ENCODE data around the gene NRG3. TPM values are rescaled to one million over a fixed set of nuclear protein-coding genes. Genes with fewer than 3 reads are reported as not detected.
A peak's percentile ranks its signal among the peaks of the same experiment; 100 is the strongest.
"Not testable (repeated sequence)": the region's sequence is repeated elsewhere in the genome, so short reads cannot be mapped to it uniquely, and the experiment has no call there.

Gene NRG3
- total RNA-seq, 2 donors from 2014 or later: 1.7 to 2.3 TPM

GRCh38 chr10:82661701-82662100, 786.7 kb downstream of the NRG3 start:
- H3K4me1 ChIP-seq (ENCODE audit: control insufficient read depth, insufficient read depth, low read length): no peaks in the 10 kb centered on the region
- 91 to 100% methylated on average over 3 to 5 of the region's 5 CpGs for WGBS, 2 experiments (ENCODE audit: insufficient coverage in 1 of 2, insufficient read length in 1 of 2)
- Mint-ChIP-seq H3K36me3 (ENCODE audit: low read depth) (no peaks in the 10 kb centered on the region), H3K27me3 (ENCODE audit: insufficient read depth) (no peaks in the 10 kb centered on the region), H3K4me1 (peaks cover 14% of the 10 kb centered on the region), H3K27ac (peak overlapping the region; percentile 44), H3K4me3 (no peak overlapping the region), H3K9me3 (no peaks in the 10 kb centered on the region)
- H3K27ac ChIP-seq (ENCODE audit: low read depth, low read length): no peak overlapping the region
- TF ChIP-seq, protein P1, sequence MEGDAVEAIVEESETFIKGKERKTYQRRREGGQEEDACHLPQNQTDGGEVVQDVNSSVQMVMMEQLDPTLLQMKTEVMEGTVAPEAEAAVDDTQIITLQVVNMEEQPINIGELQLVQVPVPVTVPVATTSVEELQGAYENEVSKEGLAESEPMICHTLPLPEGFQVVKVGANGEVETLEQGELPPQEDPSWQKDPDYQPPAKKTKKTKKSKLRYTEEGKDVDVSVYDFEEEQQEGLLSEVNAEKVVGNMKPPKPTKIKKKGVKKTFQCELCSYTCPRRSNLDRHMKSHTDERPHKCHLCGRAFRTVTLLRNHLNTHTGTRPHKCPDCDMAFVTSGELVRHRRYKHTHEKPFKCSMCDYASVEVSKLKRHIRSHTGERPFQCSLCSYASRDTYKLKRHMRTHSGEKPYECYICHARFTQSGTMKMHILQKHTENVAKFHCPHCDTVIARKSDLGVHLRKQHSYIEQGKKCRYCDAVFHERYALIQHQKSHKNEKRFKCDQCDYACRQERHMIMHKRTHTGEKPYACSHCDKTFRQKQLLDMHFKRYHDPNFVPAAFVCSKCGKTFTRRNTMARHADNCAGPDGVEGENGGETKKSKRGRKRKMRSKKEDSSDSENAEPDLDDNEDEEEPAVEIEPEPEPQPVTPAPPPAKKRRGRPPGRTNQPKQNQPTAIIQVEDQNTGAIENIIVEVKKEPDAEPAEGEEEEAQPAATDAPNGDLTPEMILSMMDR (conservative IDR thresholded peaks at IDR 0.05): no peak
- H3K36me3 ChIP-seq (ENCODE audit: control insufficient read depth, insufficient read depth, low read length): no peaks in the 10 kb centered on the region
- DNase-seq: no peak
- no peak overlapping the region for H3K4me3 ChIP-seq (ENCODE audit: low read length)
- H3K9ac ChIP-seq (ENCODE audit: extremely low read depth, low read length, poor library complexity, severe bottlenecking): no peak overlapping the region
- no peaks in the 10 kb centered on the region for H3K9me3 ChIP-seq (ENCODE audit: control insufficient read depth, low read length)
- no peaks in the 10 kb centered on the region for H3K27me3 ChIP-seq (ENCODE audit: control insufficient read depth, insufficient read depth, low read length, poor library complexity, severe bottlenecking)

- WGBS, 2 experiments (ENCODE audit: insufficient coverage in 1 of 2, insufficient read length in 1 of 2): 89 to 92% methylated on average over 4 of the region's 4 CpGs
- Mint-ChIP-seq H3K9me3 (no peaks in the 10 kb centered on the region), H3K4me3 (no peak overlapping the region), H3K27ac (no peak overlapping the region), H3K4me1 (no peaks in the 10 kb centered on the region), H3K36me3 (ENCODE audit: low read depth) (no peaks in the 10 kb centered on the region), H3K27me3 (ENCODE audit: insufficient read depth) (no peaks in the 10 kb centered on the region)
- Histone ChIP-seq H3K36me3 (ENCODE audit: control insufficient read depth, insufficient read depth, low read length) (no peaks in the 10 kb centered on the region), H3K9me3 (ENCODE audit: control insufficient read depth, low read length) (no peaks in the 10 kb centered on the region), H3K4me1 (ENCODE audit: control insufficient read depth, insufficient read depth, low read length) (no peaks in the 10 kb centered on the region), H3K9ac (ENCODE audit: extremely low read depth, low read length, poor library complexity, severe bottlenecking) (no peak overlapping the region), H3K4me3 (ENCODE audit: low read length) (no peak overlapping the region), H3K27me3 (ENCODE audit: control insufficient read depth, insufficient read depth, low read length, poor library complexity, severe bottlenecking) (no peaks in the 10 kb centered on the region), H3K27ac (ENCODE audit: low read depth, low read length) (no peak overlapping the region)
- DNase-seq: no peak
- TF ChIP-seq, protein P1 (conservative IDR thresholded peaks at IDR 0.05): no peak
These were observed 793.4 kb downstream of the NRG3 start for GRCh38 chr10:82668221-82668895.

DNA sequence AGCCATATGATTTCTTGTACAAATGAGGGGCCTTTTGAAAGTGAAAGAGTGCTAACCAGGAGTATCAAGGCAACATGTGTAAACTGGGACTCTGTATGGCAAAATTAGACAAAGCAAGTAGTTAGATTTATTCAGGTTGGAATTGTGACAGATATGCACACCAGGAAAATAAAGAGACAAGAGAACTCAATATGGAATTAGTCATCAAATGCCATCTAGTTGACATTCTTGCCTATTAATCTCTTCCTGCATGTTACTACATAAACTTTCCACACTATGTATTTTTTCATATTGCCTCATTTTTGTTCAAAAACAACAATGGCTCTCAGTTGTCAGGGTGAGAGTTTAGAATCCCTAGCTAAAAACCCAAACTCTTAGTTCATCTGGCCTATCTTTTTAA, 799.0 kb downstream of the NRG3 start:
- Histone ChIP-seq H3K36me3 (ENCODE audit: control insufficient read depth, insufficient read depth, low read length) (no peaks in the 10 kb centered on the region), H3K27me3 (ENCODE audit: control insufficient read depth, insufficient read depth, low read length, poor library complexity, severe bottlenecking) (no peaks in the 10 kb centered on the region), H3K9me3 (ENCODE audit: control insufficient read depth, low read length) (no peaks in the 10 kb centered on the region), H3K9ac (ENCODE audit: extremely low read depth, low read length, poor library complexity, severe bottlenecking) (no peak overlapping the region), H3K4me1 (ENCODE audit: control insufficient read depth, insufficient read depth, low read length) (no peaks in the 10 kb centered on the region), H3K27ac (ENCODE audit: low read depth, low read length) (no peak overlapping the region), H3K4me3 (ENCODE audit: low read length) (no peak overlapping the region)
- H3K27me3 Mint-ChIP-seq (ENCODE audit: insufficient read depth): no peaks in the 10 kb centered on the region
- no peak for DNase-seq
- H3K36me3 Mint-ChIP-seq (ENCODE audit: low read depth): no peaks in the 10 kb centered on the region
- peaks cover 19% of the 10 kb centered on the region for H3K9me3 Mint-ChIP-seq
- peaks cover 18% of the 10 kb centered on the region for H3K4me1 Mint-ChIP-seq
- no peak overlapping the region for H3K27ac Mint-ChIP-seq
- TF ChIP-seq, protein P1 (conservative IDR thresholded peaks at IDR 0.05): no peak
- no peak overlapping the region for H3K4me3 Mint-ChIP-seq

DNA sequence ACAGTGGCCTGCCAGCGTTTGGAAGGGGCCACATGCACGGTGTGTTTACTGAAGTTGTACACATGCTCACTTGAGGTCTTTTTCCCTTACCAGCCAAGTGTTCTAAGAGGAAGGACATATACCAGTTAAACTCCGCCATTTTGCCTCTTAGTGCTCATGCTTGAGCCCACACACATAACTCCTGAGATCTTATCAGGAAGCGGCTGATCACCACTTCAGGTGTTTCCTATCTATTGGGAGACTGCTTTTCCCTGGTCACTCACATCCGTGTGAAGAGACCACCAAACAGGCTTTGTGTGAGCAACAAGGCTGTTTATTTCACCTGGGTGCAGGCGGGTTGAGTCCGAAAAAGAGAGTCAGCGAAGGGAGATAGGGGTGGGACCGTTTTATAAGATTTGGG, 802.9 kb downstream of the NRG3 start:
- H3K27me3 ChIP-seq (ENCODE audit: control insufficient read depth, insufficient read depth, low read length, poor library complexity, severe bottlenecking); H3K36me3 ChIP-seq (ENCODE audit: control insufficient read depth, insufficient read depth, low read length); H3K4me3 Mint-ChIP-seq; H3K9ac ChIP-seq (ENCODE audit: extremely low read depth, low read length, poor library complexity, severe bottlenecking); H3K4me1 ChIP-seq (ENCODE audit: control insufficient read depth, insufficient read depth, low read length); H3K36me3 Mint-ChIP-seq (ENCODE audit: low read depth); H3K9me3 ChIP-seq (ENCODE audit: control insufficient read depth, low read length); H3K4me3 ChIP-seq (ENCODE audit: low read length); H3K27me3 Mint-ChIP-seq (ENCODE audit: insufficient read depth); H3K27ac ChIP-seq (ENCODE audit: low read depth, low read length): not testable (repeated sequence)
- 88 to 90% methylated on average over 5 to 9 of the region's 9 CpGs for WGBS, 2 experiments (ENCODE audit: insufficient coverage in 1 of 2, insufficient read length in 1 of 2)
- peaks cover 19% of the 10 kb centered on the region for H3K9me3 Mint-ChIP-seq
- H3K27ac Mint-ChIP-seq: peak overlapping the region; percentile 39
- peaks cover 24% of the 10 kb centered on the region for H3K4me1 Mint-ChIP-seq
- DNase-seq: peak; percentile 56

DNA sequence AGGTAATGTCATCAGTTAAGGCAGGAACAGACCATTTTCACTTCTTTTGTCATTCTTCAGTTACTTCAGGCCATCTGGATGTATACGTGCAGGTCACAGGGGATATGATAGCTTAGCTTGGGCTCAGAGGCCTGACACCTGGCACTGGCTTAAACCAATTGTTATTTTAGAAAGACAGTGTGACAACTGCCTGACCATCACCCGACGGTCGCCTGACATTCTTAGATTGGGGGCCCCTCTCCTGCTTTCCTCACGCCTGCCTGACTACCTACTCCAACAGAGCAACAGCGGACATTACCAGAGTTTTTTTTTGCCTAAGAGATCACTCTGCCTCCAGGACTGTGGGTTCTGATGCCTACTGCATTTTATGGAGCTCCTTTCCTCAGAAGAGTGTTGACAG, 803.5 kb downstream of the NRG3 start:
- H3K4me1 ChIP-seq (ENCODE audit: control insufficient read depth, insufficient read depth, low read length); H3K9me3 ChIP-seq (ENCODE audit: control insufficient read depth, low read length); H3K27me3 ChIP-seq (ENCODE audit: control insufficient read depth, insufficient read depth, low read length, poor library complexity, severe bottlenecking); H3K27me3 Mint-ChIP-seq (ENCODE audit: insufficient read depth); H3K36me3 Mint-ChIP-seq (ENCODE audit: low read depth); H3K27ac ChIP-seq (ENCODE audit: low read depth, low read length); H3K4me3 ChIP-seq (ENCODE audit: low read length); H3K36me3 ChIP-seq (ENCODE audit: control insufficient read depth, insufficient read depth, low read length); H3K4me3 Mint-ChIP-seq; H3K9ac ChIP-seq (ENCODE audit: extremely low read depth, low read length, poor library complexity, severe bottlenecking): not testable (repeated sequence)
- DNase-seq: peak; percentile 88
- Mint-ChIP-seq H3K4me1 (peaks cover 24% of the 10 kb centered on the region), H3K27ac (peak overlapping the region; percentile 39), H3K9me3 (peaks cover 19% of the 10 kb centered on the region)
- 80 to 83% methylated on average over 4 to 6 of the region's 6 CpGs for WGBS, 2 experiments (ENCODE audit: insufficient coverage in 1 of 2, insufficient read length in 1 of 2)

Data from endodermal cell (in vitro differentiated cells).